Umbilical cord (tissue), 2 donors: ENCODE data around the gene CSNK2A2. TPM values are rescaled to one million over a fixed set of nuclear protein-coding genes. Genes with fewer than 3 reads are reported as not detected.

Experiments used
- DNase-seq: peaks from one replicate; pipeline ENCODE4 v3.0.0-alpha.2; 2015; ENCODE audit warnings: low spot score
- total RNA-seq: library from RNA; depleted of rRNA; stranded (reverse); fragments of >200 nt; gene quantifications from one replicate; pipeline ENCODE4 v1.2.3, GENCODE V29; 2014; ENCODE audit warnings: low replicate concordance; ENCODE audit not compliant: insufficient read depth

Gene CSNK2A2
- 16.9 TPM for total RNA-seq

DNA sequence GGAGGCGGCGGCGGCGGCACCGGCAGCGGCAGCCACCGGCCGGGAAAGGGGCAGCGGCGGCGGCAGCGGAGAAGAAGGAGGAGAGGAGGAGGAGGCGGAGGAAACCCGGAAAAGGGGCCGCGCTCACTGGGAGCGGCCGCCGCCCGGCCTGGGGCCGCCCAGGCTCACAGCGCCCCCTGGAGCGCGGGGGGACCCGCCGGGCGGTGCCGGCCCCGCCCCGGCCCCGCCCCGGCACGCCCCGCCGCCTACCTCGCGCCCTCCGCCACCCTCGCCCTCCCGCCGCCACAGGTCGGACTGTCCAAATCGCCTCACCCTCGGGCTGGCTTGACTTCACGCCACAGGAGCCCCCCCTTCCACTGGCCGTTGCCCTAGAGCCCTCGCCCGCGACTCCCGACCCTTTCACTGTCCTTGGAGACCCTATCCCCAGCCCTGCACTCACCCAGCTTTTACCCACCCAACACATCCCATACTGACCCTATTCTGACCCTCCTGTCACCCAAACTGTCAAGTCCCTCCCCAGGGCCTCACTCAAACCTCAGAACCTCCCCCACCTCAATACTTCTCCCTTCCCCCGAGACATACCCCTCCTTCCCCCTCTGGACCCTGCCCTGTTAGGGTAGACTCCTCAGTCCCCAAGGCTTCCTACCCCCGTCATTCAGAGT lies at the start of gene CSNK2A2:
CSNK2A2 (minus strand) TSS at position 85 of the 662 bp plus-strand sequence. CDS start 370 bp downstream, outside the sequence.
- DNase-seq: peak; percentile 73

DNA sequence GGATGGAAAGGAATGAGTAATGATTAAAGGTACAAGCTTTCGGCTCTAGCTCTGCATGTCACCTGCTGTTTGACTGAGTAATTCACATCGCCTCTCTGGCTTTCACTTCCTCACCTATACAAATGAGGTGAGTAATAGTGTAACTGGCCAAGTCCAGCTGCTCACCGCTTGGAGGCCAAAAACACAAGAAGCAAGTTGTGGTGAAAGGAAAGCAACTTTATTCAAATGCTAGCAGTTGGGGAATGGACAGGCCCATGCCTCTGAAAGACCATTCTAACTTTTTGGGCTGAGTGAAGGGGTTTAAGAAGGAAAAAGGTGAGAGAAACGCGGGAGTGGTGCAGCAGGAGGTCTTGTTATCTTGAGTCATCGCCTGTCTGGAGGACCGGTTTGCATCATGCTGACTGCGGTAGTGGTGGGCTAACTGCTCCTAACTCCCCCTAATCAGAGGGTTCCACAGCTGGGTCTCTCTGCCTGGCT lies 45.7 kb upstream of the CSNK2A2 start:
- DNase-seq: no peak

DNA sequence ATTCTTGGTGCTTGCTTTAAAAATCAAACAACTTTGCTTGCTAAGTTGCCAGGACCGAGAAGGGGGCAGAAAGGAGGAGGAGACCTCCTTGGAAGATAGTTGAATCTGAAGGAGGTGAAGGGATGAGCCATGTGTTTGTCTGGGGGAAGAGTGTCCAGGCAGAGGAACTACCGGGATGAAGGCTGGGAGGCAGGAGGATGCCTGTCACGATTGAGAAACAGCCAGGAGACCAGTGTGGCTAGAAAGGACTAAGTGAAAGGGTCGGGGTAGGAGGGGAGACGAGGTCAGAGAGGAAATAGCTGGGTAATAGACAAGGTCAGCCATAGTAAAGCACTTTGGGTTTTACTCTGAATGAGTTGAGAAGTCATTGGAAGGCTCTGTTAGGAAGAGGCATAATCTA lies 38.9 kb upstream of the CSNK2A2 start:
- DNase-seq: peak; percentile 5

DNA sequence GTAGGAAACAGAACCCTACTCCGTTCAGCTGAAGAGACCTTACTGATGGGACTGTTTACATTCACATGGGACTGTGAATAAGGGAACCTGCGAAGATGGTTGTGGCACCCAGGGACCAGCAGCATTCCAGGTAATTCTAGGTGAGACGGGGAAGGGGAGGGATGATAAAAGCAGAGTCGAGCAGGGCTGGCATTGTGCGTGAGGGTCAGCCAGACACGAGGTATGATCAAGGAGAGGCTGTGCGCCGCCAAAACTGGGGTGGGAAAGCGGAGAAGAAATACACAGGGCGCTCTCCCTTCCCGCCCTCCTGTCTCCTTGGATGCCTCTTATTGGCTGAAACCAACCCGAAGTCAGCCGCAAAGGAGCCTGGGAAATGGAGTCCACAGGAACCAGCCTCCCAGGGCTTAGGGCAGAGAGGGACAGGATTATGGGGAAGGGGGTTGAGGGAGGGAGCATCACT lies 38.4 kb upstream of the CSNK2A2 start:
- DNase-seq: peak; percentile 83

DNA sequence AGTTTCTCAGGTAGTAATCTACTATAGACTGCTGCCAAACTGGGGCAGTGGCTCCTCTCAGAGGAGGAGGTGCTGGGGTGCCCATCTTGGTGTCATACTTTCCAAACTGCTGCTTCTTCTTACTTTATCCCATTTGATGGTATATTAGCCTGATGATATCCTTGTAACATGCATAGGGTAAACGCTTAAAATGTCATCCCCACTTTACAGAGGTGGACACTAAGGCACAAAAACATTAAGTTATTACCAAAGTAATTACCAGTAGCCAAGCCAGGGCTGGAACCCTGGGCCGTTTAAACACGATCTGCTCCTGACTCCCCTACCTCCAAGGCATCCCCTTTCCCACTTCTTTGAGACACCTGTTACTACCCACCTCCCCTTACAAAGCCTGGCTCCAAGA lies 37.8 kb upstream of the CSNK2A2 start:
- no peak for DNase-seq

DNA sequence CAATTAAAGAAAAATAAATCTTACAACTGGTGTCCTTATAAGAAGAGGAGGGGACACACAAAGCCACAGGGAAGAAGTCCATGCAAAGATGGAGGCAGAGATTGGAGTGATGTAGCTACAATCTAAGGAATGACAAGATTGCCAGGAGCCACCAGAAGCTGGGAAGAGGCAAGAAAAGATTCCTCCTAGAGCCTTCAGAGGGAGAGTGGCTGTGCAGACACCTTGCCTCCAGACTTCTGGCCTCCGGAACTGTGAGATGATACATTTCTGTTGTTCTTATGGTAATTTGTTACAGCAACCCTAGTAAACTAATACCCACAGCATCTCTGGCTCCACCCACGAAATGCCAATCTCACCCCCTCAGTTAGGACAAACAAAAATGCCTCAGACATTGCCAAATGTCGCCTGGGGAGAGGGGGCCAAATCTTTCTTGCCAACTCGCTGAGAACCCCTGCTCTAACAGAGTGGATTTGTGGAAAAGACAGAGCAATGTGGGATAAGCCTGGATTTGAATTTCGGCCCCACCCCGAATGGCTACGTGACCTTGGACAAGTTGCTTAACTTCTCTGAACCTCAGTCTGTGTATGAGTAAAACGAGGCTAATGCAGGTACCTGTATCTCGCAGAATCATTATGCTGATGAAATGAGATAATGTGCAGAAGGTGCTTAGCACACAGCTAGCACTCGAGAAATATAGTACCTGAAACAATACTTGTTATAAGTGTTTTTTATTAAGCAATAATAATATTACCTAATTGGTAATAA lies 37.1 kb upstream of the CSNK2A2 start:
- DNase-seq: no peak

DNA sequence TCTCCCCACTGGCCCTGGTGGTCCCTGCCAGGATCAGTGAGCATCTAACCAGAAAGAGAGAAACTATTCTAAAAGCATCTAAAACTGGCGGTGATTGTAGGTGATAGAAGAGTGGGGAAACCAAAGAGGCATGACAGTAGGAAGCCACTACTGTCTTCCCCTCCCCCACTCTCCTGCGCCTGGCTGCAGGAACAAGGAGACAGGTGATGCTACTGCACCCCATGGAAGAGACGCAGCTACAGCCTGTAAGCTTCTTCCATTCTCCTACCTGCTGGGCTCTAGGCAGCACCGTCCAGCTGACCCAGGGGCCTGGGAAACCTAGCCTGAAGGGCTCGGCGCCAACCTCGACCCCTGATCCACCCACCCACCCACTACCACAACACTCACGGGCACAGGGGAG lies 32.4 kb upstream of the CSNK2A2 start:
- no peak for DNase-seq

DNA sequence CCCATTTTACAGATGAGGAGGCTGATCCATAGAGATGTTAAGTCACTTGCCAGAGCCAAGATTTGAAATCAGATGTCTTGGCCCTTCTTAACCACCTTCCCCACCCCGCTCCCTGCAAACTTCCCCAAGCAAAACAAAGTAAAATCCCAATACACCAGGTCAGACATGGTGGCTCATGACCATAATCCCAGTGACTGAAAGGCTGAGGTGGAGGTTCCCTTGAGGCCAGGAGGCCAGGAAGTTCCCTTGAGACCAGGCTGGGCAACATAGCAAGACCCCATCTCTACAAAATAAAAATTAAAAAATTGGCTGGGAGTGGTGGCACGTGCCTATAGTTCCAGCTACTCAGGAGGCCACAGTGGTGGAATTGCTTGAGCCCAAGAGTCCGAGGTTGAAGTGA lies 28.9 kb upstream of the CSNK2A2 start:
- no peak for DNase-seq

DNA sequence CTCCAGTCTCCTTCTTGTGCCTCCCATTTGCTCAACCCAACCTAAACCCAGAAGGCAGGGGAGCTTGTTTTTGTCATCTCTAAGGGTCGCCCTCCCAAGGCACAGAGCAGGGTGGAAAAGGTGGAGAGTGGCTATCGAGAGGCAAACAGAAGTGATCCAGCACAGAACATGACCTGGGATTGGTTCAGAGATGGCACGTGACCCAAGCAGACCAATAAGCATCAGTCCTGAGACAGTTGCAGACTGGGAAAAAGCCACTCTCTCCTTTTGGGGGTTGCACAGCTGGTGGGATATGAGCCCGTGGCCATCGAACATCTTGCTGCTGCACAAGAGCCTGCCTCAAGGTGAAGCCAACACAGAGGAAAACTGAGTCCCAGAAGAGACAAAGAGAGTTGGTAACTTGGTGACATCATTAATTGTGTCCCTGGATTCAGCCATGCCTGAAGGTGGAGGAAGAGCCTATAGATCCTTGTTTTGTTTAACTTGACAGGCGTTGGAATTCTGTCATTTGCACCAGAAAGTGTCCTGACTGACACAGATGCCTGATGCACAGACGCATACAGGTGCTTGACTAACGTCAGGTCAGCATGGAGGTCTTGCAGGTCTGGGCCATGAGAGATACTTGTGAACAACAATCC lies 28.2 kb upstream of the CSNK2A2 start:
- no peak for DNase-seq

DNA sequence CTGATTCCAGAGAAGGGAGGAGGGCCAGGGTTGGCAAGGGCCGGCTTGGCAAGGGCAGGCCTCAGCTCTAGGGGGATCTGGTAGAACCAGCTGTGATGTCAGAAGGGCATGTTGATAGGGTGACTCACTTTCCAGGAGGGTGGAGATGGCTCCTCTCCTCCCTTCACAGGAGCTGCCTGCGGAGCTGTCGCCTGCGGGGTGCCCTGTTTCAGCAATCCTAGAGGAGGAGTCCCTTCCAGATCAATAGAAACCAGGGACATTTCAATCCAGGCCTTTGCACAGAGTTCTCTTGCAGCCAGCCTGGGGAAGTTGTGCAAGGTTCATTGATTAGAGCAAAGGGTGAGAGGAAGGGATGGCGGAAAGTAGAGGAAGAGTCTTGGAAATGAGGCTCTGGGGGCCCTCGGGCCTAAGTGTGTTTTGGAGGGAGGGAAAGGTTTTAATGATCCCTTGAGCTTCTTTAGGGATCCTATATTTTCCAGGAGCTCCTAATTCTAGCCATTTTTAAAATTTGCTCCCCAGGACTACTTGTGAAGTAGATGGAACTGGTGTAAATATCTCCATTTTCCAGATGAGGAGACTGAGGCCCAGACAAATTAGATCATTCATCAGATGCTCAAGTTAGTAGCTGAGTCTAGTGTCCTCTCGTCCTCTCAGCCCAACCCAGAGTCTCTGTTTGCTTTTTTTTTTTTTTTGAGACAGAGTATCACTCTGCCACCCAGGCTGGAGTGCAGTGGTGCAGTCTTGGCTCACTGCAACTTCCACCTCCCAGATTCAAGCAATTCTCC lies 24.8 kb upstream of the CSNK2A2 start:
- peak; percentile 43 for DNase-seq

DNA sequence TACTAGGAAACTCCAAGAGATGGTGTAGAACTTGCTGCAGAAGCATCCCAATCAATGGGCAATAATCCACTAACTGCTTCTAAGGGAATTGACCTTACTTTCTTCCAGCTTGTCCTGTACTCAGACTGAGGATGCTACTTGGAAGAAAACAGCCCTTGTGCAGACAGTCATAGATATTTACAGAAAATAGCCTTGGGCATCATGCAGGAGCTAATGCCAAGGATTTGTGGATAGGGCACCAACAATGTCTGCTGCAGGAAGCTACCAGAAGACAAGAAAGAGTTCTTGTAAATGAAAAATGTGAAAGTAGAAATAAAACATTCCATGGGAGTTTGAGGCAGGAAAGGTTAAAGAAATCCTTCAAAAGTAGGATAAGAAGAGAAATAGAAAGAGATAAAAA lies 21.5 kb upstream of the CSNK2A2 start:
- no peak for DNase-seq

DNA sequence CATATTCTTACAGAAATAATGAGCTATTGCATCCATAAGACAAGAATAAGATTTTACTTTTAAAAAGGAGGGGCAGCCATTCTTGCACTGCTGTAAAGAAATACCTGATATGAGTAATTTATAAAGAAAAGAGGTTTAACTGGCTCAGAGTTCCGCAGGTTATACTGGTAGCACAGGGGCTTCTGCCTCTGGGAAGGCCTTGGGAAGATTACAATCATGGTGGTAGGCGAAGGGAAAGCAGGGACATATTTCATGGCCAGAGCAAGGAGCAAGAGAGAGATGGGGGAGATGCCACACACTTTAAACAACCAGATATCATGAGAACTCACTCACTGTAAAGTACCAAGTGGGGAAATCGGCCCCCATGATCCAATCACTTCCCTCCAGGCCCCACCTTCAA lies 20.9 kb upstream of the CSNK2A2 start:
- DNase-seq: no peak

DNA sequence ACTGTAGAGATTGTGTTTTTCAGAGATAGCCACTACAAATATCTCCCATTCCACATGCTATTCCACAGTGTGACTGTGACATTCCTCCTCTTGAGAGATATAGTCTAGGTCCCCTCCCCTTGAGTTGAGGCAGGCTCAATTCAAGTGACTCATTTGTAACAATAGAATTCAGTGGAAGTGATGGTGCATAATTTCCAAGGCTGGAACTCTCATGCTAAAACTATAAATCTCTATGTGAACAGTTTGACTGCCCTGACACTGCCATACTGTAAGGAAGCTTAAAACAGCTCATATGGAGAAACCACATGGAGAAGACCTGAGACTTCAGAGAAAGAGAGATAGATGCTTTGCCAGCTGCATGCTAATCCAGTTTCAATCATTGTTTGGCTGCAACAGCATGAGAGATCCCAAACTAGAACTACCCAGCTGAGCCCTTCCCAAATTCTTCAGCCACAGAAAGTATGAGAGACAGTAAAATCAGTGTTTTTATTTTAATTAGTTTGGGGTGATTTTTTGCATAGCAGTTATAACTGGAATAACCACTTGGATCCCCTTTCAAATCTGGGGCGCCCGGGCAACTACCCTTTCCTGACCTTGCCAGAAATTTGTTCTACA lies 19.5 kb upstream of the CSNK2A2 start:
- DNase-seq: no peak

DNA sequence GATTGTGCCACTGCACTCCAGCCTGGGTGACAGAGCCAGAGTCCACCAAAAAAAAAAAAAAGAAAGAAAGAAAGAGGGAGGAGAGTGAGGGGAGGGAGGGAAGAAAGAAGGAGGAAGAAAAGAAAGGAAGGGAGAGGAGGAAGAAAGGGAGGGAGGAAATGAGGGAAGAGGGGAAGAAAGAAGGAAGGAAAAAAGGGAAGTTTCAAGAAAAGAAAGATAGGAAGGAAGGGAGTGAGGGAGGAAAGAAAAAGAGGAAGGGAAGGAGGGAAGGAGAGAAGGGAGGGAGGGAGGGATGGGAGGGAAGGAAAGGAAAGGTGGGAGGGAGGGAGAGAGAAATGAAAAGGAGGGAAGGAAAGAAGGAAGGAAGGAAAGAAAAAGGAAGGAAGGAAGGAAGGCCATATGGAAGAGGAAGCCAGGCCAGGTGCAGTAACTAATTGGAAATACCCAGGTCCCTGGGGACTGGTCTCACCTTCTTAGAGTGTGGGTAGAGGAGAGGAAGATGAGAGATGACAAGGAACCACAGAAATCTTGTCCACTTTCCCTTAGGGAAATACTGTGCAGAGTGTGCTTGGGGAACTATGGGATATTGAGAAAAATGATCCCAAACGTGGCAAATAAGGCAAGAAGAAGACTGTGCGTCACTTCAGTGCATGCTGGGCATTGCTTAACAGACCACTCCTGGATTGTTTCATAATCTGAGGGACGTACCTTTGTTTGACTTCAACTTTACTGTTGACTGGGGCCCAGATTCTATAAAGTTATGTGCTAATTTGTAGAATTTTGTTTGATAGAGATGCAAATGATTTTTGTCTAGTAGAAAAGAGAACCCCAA lies 15.1 kb upstream of the CSNK2A2 start:
- no peak for DNase-seq

DNA sequence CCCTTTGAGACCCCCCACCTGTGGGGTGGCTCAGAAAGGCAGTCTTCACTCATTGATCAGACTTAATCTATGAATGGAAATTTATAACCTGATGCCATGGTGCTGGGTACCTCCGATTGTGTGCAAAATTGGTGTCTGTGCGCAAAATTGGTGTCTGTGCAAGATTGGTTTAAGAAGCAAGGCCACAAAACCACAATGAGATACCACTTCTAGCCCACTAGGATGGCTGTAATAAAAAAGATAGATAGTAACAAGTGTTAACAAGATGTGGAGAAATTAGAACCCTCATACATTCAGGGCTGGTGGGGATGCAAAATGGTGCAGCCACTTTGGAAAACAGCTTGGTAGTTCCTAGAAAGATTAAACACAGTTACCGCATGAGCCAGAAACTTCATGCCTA lies 13.9 kb upstream of the CSNK2A2 start:
- DNase-seq: no peak

DNA sequence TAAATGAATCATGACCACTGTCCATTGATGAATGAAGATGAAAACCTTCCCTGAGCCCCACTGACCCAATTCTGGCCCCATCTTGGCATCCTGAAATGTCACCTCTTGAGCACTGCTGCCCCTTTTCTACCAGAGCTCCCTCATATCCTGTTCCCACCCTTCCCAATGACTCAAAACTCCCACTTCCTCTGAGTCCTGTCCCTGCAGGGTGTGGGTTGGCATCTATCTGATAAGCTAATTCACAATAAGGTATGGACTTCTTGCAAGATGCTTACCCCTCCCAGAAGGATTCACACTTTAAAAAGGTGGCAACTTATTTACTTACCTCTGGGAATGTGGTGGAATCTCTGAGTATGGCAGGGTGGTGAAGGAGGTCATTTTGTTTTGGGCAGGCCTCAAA lies 13.3 kb upstream of the CSNK2A2 start:
- no peak for DNase-seq

DNA sequence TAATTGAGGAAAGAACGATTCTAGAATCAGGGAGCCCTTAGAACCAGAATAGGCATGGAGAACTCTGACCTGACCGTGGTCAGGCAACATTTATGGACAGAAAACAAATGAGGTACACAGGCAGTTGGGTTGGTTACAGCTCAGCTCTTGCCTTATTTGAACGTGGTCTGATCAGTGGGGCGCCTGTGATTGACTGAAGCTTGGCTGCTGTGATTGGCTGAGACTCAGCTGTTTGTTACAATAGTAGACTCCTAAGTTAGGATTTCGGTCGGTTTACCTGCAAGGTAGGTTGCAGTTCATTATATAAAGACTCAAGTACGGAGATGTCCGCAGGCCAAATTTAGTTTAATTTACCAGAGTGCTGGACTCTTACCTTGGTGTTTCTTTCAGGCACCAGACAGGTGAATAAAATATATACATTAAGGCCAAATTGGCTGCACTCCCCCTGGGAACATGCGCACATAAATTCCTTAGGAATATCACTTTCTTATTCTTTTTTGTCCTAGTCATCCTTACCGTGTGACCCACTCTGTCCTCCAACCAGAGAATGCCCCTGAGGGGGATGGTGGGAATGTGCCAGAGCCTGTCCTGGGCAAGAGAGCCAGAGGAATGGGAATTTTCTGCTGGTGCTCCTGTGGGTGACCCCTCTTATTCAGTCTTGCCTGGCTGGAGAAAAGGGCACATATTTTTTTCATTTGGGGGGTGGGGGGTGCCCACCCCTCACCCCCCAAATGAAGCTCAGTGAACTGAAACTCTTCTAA lies 7.5 kb upstream of the CSNK2A2 start:
- no peak for DNase-seq

DNA sequence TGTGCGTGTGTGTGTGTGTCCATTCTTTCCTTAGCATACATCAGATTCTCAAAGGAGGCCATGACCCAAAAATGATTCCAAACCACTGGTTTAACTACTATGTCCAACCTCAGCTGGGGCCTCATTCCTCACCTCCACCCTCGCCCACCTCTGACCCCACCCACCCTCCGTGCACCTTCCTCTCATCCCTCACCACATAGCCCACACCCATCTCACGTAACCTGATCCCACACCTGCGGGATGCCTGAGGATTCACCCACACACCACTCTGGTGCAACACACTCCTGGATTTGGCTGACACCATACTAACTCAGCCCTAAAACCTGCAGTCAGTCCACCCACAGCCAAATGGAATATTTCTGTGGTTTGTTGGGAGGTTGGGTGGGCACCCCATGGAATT lies 3.3 kb upstream of the CSNK2A2 start:
- no peak for DNase-seq

DNA sequence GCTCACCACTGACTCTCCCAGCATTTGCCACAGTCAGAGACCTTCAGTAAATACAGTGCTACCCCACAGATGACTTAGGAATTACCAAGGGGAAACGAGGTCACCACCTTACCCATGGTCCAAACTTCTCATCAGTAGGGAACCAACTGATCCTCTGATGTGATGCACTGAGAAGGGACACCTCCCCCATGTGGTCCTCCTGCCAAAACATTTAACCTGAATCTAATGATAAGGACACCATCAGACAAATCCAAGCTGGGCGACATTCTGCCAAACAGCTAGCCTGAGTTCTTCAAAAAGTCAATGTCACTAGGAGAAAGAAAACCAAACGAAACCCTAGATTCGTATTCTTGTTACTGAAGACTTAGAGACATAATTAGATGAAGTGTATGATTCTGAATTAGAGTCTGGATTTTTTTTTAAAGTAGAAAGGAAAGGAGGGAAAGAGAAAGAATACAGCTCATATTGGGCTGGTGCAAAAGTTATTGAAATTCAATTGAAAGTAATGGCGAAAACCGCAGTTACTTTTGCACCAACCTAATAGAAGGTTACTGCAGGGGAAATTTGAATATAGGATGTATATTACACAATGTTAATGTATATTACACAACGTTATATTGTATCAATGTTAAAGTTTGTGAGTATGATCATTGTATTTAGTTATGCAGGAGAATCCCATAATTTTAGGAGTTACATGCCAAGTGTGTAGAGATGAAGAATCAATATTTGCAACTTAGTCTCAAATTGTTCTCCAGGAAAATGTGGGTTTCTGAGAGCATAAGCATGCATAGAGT lies 2.3 kb upstream of the CSNK2A2 start:
- no peak for DNase-seq
